Measurements from ENCODE around the gene SEPTIN5. TPM values are rescaled to one million over a fixed set of nuclear protein-coding genes. Genes with fewer than 3 reads are reported as not detected.

The SEPTIN5 gene
- total RNA-seq, 1 donor from 2014 or later: 141 TPM

- DNase-seq: no peak
- no peaks in the 10 kb centered on the region for H3K9me3 ChIP-seq (replicated peaks)
- H3K27ac ChIP-seq (replicated peaks): no peak overlapping the region
- peaks cover 34% of the 10 kb centered on the region for H3K27me3 ChIP-seq (ENCODE audit: low read depth)
- no peak for TF ChIP-seq CTCF (IDR thresholded peaks at IDR 0.05; ENCODE audit: borderline replicate concordance)
- intact Hi-C loops (cut with micrococcal nuclease): no loop called here
- no peaks in the 10 kb centered on the region for H3K36me3 ChIP-seq
- no peak overlapping the region for H3K4me3 ChIP-seq
- H3K4me1 ChIP-seq: peaks cover 37% of the 10 kb centered on the region
These were observed 26.8 kb downstream of the SEPTIN5 start for GRCh38 chr22:19741053-19741452.

- DNase-seq: no peak
- Histone ChIP-seq H3K27me3 (ENCODE audit: low read depth) (peaks cover 21% of the 10 kb centered on the region), H3K4me1 (peaks cover 30% of the 10 kb centered on the region), H3K36me3 (no peaks in the 10 kb centered on the region), H3K4me3 (no peak overlapping the region), H3K27ac (replicated peaks) (no peak overlapping the region), H3K9me3 (replicated peaks) (no peaks in the 10 kb centered on the region)
- intact Hi-C loops (cut with micrococcal nuclease): no loop called here
- no peak for TF ChIP-seq CTCF (IDR thresholded peaks at IDR 0.05; ENCODE audit: borderline replicate concordance)
These were observed 28.1 kb downstream of the SEPTIN5 start for GRCh38 chr22:19742160-19743066.

GRCh38 chr22:19743081-19743480, 28.8 kb downstream of the SEPTIN5 start:
- H3K27me3 ChIP-seq (ENCODE audit: low read depth): peaks cover 14% of the 10 kb centered on the region
- H3K9me3 ChIP-seq (replicated peaks): no peaks in the 10 kb centered on the region
- no peaks in the 10 kb centered on the region for H3K36me3 ChIP-seq
- intact Hi-C loops (cut with micrococcal nuclease): no loop called here
- H3K4me3 ChIP-seq: no peak overlapping the region
- peaks cover 24% of the 10 kb centered on the region for H3K4me1 ChIP-seq
- no peak for TF ChIP-seq CTCF (IDR thresholded peaks at IDR 0.05; ENCODE audit: borderline replicate concordance)
- H3K27ac ChIP-seq (replicated peaks): no peak overlapping the region
- DNase-seq: no peak

- Histone ChIP-seq H3K4me3 (no peak overlapping the region), H3K9me3 (replicated peaks) (no peaks in the 10 kb centered on the region), H3K27me3 (ENCODE audit: low read depth) (peaks cover 8% of the 10 kb centered on the region), H3K4me1 (peaks cover 24% of the 10 kb centered on the region), H3K36me3 (no peaks in the 10 kb centered on the region), H3K27ac (replicated peaks) (no peak overlapping the region)
- intact Hi-C loops (cut with micrococcal nuclease): no loop called here
- no peak for TF ChIP-seq CTCF (IDR thresholded peaks at IDR 0.05; ENCODE audit: borderline replicate concordance)
- no peak for DNase-seq
These were observed 29.3 kb downstream of the SEPTIN5 start for GRCh38 chr22:19743651-19744050.

- H3K4me3 ChIP-seq: no peak overlapping the region
- intact Hi-C loops (cut with micrococcal nuclease): no loop called here
- TF ChIP-seq CTCF (IDR thresholded peaks at IDR 0.05; ENCODE audit: borderline replicate concordance): no peak
- peak overlapping the region; percentile 79 for H3K27ac ChIP-seq (replicated peaks)
- H3K4me1 ChIP-seq: peaks cover 24% of the 10 kb centered on the region
- DNase-seq: no peak
- H3K36me3 ChIP-seq: no peaks in the 10 kb centered on the region
- peaks cover 4% of the 10 kb centered on the region for H3K27me3 ChIP-seq (ENCODE audit: low read depth)
- H3K9me3 ChIP-seq (replicated peaks): no peaks in the 10 kb centered on the region
These were observed 30.2 kb downstream of the SEPTIN5 start for GRCh38 chr22:19744350-19745006.
